GM12873 (cell line): ENCODE results near the gene NFYC.

Source experiments
- TF ChIP-seq, protein P1 (sequence below): IDR thresholded peaks from 2 replicates; pipeline ENCODE4 v1.5.1; 2012; ENCODE audit warnings: low read depth, mild to moderate bottlenecking, moderate library complexity, low read length, control low read depth; ENCODE audit not compliant: insufficient read depth; ENCODE audit errors: missing control alignments

NFYC gene

DNA sequence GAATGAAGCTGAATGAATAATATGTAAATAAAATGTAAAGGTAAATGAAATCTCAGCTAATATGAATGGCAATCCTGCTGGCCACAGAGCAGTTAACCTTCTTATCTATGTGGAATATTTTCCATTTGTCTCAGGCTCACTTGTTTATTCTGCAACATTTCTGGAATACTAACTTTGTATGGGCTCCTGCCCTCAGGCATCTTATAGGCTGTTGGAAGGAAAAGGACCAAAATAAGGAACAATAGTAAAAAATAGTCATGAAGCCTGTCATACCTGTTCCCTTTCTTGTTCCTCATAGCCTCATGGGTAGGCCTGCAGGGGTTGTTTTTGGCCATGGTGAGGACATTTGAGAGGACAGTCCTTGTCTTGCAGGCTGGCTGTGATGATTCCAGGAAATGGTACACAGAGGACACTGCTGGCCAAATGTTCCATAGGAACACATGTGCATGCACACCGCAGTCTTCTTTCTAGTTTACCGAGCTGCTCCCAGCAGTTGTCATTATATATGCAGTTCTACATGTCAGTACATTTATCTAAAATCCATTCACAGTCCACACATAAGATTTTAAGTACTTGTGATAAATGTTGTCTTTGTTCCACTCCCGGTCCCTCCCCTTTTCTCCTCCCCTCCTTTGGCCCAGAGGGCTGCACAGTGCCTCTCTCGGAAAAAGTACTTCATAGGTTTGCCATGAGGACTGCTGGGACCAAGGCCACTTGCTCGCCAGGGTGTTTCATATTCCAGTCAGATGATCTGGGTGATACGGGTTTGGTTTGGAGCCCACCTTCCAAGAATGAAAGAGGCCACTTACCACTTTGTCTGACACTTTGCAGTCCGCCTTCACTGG is 76.9 kb downstream of the NFYC start:
- TF ChIP-seq, protein P1, sequence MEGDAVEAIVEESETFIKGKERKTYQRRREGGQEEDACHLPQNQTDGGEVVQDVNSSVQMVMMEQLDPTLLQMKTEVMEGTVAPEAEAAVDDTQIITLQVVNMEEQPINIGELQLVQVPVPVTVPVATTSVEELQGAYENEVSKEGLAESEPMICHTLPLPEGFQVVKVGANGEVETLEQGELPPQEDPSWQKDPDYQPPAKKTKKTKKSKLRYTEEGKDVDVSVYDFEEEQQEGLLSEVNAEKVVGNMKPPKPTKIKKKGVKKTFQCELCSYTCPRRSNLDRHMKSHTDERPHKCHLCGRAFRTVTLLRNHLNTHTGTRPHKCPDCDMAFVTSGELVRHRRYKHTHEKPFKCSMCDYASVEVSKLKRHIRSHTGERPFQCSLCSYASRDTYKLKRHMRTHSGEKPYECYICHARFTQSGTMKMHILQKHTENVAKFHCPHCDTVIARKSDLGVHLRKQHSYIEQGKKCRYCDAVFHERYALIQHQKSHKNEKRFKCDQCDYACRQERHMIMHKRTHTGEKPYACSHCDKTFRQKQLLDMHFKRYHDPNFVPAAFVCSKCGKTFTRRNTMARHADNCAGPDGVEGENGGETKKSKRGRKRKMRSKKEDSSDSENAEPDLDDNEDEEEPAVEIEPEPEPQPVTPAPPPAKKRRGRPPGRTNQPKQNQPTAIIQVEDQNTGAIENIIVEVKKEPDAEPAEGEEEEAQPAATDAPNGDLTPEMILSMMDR, result no peak

DNA sequence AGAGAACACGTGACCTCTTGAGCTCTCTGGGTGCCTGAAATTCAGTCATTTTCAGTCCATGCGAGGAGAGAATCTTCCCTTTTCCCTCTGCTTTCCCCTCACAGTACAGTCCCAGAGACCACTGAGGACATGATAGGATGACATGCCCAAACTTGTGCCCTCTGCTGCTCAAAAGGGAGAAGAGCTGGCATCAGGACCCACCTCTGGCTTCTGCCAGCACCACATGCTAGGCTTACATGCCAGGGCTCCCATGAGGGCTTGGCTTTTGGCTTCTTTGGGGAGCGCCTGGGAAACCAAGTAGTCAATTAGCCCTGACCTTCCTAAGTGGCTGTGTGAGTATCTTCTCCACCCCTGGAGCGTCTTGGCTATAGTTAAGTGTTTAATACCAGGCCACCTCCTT is 78.3 kb downstream of the NFYC start:
- TF ChIP-seq, protein P1, result peak; percentile 31

DNA sequence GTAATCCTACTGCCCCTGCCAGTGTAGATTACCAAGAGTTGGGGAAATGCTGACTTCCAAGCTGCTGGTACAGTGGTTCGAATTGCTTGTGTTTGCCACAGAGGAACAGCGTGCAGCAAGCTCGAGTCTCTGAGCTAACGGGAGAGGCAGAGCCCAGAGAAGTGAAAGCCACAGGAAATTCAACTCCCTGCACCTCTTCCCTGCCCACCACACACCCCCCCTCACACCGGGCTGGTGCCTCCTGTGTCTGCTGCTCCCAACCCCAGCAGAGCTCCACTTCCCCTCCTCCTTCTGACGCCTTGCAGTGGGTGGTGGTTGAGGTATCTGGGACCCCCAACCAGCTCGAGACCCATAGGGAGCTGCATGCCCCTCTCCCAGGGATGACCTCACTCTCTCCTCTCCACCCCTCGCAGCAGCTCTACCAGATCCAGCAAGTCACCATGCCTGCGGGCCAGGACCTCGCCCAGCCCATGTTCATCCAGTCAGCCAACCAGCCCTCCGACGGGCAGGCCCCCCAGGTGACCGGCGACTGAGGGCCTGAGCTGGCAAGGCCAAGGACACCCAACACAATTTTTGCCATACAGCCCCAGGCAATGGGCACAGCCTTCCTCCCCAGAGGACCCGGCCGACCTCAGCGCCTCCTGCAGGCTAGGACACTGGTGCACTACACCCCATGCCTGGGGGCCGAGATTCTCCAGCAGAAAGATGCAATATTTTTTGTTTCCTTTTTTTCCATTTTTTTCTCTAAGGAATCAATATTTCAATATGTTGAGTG is 79.0 kb downstream of the NFYC start:
- TF ChIP-seq, protein P1, result peak; percentile 24

DNA sequence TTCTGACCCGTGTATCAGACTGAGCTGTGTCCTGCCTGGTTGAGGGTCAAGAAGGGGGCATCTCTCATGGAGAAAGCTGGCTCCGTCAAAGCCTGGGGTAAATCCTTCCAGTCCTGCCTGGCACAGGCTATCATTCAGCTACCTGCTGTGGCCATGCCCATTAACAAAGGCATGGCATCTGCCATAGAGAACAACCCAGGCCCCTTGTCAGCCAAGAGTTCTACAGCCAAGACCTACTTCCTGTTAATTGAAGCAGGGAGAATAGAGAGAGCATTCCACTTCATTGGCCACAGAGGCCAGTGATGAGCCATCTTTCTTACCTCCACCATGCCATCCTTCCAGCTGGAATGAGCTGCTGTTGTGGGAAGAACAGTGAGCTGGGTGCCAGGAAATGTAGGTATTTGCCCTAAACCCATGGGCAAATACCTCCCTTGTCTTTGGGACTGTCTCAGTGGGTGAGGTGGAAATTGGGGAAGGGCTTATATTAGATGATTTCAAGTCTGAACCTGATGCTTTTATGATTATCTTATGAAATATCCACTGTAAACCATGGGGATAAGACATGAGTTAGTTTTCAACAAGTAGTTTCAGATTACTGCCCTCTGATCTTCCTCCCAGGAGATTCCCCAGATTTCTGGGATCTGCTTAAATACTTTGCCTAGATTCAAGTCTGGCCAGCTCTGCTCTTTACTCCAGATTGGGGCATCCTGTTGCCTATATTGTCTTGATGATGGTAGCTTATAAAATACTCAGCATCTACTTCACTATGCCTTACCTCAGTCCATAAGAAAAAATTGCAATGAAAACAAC is 80.8 kb downstream of the NFYC start:
- TF ChIP-seq, protein P1, result no peak

DNA sequence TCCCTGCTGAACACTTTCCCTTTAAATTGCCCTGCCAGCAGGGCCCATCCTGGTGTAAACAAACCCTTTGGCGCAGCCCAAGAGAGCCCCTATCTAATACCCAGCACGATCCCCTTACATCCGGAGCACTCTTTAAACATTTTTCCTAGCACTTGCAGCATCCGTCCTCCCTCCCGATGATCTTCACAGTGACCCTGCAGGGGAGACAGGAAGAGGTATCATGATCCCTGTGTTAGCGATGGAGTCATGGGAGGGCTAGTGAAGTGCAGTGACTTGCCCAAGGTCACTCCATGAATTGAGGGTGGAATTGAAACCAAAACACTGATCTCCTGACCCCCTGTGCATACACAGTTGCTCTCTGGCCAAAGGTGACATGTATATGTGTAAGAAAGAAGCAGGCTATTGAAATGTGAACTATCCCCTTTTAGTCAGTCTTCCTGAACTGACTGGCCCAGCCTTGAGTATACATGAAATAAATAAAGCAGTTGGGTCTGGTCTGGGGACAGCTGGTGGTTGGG is 82.3 kb downstream of the NFYC start:
- TF ChIP-seq, protein P1, result no peak

DNA sequence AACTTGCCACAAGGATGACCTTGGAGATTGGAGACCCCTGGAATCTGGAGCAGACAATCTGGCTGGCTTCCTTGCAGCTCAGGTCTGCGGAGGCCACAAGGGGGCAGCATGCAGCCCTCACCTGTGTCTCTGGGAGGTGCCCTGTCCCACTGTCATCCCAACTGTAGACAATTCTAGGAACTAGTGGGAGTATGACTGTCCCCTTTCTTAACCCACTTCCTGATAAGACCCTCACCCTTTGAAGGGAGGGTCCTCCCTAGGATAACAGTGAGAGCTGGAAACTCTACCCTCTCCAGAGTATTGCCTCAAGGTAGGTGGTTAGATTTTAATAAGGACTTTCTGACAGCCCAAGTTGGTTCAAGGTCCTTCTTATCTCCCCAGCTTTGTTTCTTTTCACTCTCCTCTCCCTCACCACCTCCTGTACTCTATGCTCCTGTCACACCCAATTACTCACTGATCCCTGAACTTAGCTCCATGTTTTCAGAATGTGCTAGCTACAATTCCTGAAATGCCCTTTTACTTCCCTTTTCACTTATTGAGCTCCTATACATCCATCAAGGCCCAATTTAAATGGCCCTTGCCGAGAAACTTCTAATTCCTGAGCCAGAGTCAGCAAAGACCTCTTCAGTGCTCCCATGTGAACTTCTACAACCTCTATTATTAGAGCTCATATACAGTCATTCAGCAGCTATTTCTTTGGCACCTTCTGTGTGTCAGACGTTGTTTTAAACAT is 82.9 kb downstream of the NFYC start:
- TF ChIP-seq, protein P1, result peak; percentile 96
